Measurements from ENCODE around the gene MAP3K19.

Gene MAP3K19

DNA sequence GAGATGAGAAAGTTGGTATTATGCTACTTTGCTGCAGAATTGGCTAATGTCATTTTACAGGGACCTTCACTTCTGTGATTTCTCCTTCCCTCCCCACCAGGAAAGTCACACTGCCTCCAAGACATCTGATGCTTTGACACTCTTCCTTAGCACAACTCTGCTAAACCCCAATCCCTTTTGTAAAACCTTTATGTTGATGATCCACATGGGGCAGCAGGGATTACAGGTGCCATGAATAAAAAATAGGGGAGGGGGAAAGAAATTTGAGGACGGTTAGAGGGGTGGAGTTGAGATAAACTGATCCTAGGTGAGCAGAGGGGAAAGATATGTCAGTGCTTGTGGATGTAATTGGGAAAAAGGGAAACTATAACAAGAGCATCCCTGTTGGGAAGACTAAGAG, 102.3 kb downstream of the MAP3K19 start:
- no peak overlapping the region for H3K4me3 ChIP-seq (ENCODE audit: low read depth, low read length)
- DNase-seq (ENCODE audit: low read depth), result no peak

DNA sequence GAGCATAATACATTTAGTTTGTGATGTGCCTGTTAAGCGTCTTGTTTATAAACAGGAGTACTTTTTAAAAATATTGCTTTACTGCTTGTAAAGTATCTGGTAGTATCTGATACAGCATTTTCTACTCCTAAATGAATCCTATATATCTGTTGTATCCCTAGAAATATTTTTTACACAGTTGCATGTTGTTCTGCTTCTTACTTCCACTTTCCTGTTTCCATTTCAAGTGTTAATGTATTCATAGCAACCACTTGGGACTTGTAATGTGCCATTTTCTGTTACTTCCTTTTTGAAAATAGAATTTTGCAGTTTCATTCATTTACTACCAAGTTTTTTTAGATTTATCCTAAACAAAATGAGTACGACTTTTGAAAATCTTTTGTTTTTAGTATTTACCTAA, 103.7 kb downstream of the MAP3K19 start:
- DNase-seq (ENCODE audit: low read depth), result no peak
- no peak overlapping the region for H3K4me3 ChIP-seq (ENCODE audit: low read depth, low read length)

DNA sequence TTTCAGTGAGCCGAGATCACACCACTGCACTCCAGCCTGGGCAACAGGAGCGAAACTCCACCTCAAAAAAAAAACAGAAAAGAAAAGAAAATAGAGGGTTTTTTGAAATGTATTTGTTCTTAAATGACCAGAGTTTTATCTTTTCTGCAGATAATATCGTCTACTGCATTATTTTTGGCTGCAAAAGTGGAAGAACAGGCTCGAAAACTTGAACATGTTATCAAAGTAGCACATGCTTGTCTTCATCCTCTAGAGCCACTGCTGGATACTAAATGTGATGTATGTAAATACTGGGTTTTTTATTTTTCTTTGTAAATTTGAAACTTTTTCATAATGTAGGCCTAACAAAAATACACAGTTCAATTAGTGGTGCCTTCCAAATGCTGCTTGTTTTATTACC, 110.6 kb downstream of the MAP3K19 start:
- no peak for DNase-seq (ENCODE audit: low read depth)
- H3K4me3 ChIP-seq (ENCODE audit: low read depth, low read length), result no peak overlapping the region

DNA sequence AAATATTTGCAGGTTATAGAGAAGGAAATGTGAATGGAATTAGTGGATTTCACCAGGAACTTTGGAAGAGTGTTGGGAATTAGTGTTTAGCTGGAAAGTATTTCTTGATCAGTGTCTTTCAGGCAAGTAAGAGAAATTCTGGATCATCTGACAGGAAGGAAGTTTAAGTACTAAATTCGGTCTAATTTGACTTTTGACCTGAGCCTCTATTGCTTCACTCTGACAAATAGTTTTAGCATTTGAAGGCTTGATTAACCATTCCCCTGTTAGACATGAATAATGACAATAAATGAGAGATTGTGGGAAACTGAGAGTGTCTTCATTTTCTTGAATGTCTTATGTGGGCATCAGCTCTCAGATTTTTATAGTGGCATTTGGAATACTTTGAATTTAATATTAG, 112.6 kb downstream of the MAP3K19 start:
- no peak for DNase-seq (ENCODE audit: low read depth)

DNA sequence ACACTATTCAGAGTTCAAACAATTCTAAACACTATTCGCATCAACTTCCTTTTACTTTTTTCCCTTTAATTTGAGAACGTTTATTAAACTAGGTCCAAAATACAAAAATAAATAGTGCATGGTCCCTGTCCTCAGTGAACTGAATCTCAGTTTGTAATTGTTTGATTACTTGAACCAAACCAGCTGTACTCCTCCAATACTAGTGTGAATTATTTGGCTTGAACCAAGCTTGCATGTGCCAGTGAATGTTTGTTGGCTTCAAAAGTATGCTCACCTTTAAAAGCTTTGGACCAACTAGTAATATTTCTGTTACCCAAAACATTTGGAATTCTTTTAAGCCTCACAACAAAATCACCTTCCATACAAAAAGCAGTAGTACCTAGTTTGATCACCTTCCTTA, 113.1 kb downstream of the MAP3K19 start:
- H3K4me3 ChIP-seq (ENCODE audit: low read depth, low read length), result no peak overlapping the region
- no peak for DNase-seq (ENCODE audit: low read depth)

More for the DNA sequence above, 112.6 kb downstream of the MAP3K19 start:
- H3K4me3 ChIP-seq (ENCODE audit: low read depth, low read length), result no peak overlapping the region

DNA sequence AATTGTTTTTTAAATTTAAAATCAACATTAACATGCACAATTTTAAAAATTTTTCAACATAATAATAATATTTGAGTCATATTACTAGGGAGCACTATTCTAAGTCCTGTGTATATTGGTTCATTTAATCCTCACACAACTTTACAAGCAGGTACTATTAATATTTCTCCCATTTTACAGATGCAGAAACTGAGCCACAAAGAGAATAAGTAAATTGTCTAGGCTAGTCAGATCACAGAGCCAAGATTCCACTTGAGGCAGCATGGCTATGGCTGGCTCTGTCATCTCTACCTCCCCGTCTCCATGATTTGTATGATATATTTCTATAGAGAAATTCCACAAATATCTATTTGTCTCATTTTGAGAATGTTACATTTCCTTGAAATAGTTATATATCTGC, 113.5 kb downstream of the MAP3K19 start:
- no peak overlapping the region for H3K4me3 ChIP-seq (ENCODE audit: low read depth, low read length)
- DNase-seq (ENCODE audit: low read depth), result no peak

DNA sequence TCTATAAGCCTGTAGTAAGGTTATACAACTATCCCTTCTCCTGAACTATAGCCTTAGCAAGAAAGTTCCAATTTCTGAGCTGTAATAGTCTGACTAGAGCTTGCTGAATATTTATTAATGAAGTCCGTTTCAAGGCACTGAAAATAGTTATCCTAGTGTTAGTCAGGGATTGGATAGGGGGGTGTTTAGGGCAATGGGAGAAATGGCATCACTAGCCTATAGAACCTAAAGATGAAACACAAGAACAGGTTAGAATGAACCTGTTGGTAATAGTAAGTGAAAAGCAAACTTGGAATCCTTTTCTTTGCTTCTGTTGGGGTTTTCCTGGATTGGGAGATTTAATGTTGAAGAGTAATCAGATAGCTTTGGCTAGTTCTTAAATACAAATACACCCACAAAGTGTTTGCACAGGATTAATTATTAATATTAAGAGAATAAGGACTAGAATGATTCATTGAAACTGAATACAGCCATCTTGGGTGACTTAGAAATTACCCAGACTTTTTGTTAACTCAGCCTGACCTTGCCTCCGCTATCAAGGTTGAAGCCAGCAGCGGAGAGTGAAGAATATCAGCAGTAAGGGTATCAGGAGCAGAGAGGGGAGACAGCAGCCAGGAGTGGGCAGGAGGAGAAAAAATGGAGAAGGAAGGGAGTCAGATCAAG, 114.3 kb downstream of the MAP3K19 start:
- no peak for DNase-seq (ENCODE audit: low read depth)
- no peak overlapping the region for H3K4me3 ChIP-seq (ENCODE audit: low read depth, low read length)

DNA sequence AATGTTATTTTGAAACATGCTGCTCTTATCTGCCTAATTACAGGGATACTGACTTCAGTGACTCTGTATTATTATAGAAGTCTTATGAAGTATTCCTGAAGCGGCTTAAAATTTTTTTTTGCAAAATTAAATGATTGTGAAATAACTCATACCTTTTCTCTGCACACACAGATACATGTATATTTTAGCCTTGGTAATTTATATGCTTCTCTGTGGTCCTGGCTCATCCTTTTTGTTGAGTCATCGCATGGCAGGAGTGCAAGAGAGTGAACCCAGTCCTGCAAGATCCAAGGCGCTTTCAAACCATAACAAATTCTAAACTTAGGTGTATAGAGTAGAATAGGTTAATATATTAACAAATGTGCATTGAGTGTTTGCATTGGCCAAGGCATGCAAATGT, 120.1 kb downstream of the MAP3K19 start:
- DNase-seq (ENCODE audit: low read depth), result peak; percentile 35
- no peak overlapping the region for H3K4me3 ChIP-seq (ENCODE audit: low read depth, low read length)

DNA sequence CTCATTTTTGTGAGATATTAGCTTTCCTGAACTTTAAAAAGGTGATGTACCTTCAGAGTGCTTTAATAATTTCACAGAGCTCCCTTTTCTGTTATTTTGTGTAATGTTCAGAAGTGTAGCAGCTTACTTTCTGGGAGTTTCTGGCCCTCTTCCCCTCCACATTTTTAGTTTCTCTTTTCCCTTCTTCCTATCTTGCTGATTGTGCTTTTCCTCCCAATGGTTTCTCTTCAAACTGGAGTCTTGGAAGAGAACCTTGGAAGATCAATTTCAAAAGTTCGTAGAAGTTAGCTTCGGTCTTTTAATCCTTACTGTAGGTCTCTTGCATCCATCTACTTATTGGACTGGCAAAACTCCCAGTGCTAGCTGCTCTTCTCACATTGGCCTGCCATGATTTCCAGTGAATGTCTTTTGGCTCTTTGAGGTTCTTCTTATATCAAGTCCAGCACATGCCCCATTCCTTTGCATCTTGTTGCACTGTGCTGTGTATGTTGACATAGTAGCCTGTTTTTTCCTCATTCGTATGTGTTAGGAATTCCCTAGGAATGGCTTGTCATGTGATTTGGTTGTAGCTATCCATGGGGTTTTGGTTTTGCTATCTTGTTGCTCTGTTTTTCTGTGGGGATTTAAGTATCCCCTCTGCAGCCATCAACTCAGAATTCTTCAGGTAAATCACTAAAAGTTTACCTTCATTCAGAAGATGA, 120.9 kb downstream of the MAP3K19 start:
- H3K4me3 ChIP-seq (ENCODE audit: low read depth, low read length), result no peak overlapping the region
- no peak for DNase-seq (ENCODE audit: low read depth)

DNA sequence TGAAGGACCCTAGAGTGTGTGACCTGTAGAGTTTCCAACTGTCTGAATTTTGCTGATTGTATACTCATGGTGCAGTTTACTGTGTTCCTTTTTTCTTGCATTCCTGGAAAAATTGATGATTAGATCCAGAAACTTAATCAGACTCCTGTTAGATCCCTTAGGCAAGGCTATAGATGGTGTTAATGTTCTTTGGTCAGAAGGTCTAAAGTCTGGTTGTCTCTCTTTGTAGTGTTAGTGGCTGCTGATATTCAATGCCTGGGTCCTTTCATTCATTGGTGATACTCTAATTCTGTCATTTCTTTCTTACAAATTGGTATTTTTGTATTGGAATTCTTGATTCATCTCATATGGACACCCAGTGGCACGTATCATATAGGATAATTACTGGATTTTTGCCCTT, 122.3 kb downstream of the MAP3K19 start:
- no peak for DNase-seq (ENCODE audit: low read depth)
- H3K4me3 ChIP-seq (ENCODE audit: low read depth, low read length), result no peak overlapping the region

DNA sequence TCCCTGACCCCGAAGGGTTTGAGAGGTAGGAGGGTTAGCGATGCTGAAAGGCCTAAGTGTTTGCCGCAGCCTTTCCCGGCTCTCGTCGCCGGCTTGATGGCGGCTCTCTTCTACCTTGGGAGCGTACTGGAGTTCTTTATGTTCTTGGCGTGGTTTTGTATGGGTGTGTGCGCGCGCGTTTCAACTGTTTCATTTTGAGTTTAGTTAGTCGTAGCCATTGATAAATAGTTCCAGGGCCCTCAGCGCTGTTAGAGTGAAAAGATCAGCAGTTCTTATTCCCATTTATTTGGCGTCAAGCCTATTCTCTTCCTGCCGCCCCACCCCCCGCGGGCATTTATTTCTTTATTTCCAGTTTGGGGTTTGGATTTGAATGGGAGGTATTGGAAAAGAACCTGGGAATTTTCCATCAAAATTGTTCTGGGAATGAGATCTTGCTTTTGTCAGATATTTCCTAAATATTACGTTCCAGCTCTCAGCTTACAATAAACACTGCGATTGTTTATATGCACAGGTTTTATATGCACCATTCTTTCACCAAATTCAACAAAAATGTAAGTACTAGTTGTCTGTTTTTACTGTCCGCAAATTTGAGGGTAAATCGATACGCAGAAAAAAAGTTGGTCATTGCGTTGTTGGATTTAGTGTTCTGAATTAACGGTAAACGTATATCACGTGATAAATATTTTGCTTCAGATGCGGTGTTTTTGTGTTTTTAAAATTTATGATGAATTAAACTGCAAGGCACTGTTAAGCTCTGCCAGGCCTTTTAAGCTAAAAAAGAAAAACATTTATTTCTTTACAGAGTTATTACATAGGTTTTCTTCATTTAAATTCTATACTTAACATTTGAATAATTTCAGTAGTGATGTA, 127.7 kb downstream of the MAP3K19 start:
- H3K4me3 ChIP-seq (ENCODE audit: low read depth, low read length), result peak overlapping the region; percentile 97
- DNase-seq (ENCODE audit: low read depth), result no peak

DNA sequence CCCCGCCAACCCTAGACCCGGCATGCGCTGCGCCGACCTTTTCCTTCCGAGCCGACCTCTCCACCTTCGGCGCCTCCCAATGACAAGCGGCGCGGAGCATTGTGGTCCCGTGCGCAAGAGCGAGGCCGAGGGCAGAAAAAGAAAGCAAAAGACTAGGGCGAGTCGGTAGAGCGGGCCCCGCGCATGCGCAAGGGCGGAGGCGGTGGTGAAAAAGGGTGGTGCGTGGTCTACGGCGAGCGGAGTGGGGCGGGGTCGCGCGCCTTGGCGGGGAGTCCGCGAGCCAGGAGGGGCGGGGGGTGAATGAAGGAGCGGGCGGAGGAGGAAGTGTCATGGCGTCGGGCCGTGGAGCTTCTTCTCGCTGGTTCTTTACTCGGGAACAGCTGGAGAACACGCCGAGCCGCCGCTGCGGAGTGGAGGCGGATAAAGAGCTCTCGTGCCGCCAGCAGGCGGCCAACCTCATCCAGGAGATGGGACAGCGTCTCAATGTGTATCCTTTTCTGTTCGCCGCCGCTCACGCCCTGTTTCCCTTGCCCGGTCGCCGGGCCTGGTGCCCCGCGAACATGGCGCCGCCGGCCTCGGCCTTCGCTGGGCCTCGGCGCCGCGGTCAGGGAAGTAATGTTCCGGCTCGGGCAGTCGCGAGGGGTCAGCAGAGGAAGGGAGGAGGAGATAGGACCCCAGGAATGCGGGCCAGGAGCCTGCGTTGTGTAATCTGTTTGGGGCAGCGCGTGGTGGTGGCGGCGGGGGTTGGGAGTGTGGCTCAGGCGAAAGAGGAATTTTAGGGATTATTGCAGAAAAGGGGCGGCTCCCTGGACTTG, 128.5 kb downstream of the MAP3K19 start, which contains the start of gene CCNT2:
Gene CCNT2 (plus strand): TSS at position 297 of the 815 bp plus-strand sequence. CDS start 33 bp downstream, at position 330.
- H3K4me3 ChIP-seq (ENCODE audit: low read depth, low read length), result peak within 1 kb of the TSS; percentile 97
- peak; percentile 97 for DNase-seq (ENCODE audit: low read depth)

DNA sequence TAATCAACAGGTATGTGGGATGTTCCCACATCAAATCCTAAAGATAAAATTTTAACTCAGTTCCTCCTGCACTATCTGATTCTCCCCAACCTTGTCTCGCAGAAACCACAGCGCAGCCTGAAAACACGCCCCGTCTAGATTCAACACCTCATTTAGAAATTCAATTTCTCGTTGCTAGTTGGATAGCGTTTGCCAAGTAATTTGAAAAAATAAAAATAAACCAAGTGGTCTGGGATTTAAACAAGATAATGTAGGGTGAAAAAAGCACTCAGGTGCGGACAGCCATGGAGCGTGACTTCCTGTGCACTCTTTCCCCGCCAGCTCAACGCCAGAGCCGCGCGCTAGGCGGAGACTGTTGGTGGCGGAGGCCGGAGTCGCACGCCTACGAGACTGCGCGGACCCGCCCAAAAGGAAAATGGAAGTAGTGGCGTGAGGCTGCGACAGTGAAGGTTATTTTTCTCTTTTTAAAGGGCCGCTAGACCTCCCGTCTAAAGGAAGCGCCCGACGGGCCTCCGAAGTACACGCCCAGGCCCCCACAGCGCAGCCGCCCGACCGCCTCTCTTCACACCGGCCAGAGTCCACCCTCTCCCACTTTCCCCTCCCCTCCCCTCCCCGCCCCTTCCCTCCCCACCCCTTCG, 129.2 kb downstream of the MAP3K19 start:
- H3K4me3 ChIP-seq (ENCODE audit: low read depth, low read length), result peak overlapping the region; percentile 97
- DNase-seq (ENCODE audit: low read depth), result no peak

DNA sequence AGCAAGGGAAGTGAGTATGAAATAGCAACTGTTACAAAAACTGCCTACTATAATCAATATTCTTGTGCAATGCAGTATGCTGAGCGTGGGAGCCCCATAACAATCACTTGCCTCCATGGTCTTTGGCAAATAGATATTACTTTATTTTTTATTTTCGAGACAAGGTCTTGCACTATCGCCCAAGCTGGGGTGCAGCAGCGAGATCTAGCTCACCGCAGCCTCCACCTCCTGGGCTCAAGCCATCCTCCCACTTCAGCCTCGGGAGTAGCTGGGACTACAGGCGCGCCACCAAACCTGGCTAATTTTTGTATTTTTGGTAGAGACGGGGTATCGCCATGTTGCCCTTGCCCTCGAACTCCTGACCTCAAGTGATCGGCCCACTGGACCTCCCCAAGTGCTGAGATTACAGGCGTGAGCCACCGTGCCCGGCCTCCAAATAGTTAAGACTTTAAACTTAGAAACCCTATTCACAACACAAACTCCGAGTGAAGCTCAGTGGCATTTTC, 129.8 kb downstream of the MAP3K19 start:
- no peak for DNase-seq (ENCODE audit: low read depth)
- peak overlapping the region; percentile 97 for H3K4me3 ChIP-seq (ENCODE audit: low read depth, low read length)
